ENCODE measurements around the gene TPH1.

DNA sequence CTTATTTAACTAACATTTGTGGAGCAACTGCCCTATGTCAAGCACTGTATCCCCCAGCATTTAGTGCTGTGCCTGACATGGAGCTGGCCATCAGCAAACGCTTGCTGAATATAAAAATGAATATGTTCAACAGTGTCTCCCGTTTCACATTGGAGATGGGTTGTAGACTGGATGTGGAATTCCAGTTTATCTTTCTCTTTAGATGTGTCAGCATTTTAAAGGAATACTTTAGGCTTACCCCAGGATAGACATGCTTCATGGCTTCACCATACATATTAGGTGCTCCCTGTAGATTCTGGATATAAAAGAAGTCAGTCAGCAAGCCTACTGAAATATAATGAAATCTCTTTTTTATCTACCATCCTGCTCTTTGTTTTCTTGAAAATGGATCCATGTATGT is 21.3 kb upstream of the TPH1 start:
- TF ChIP-seq CTCF (IDR thresholded peaks at IDR 0.05) (no peak), POLR2A (IDR thresholded peaks at IDR 0.05) (no peak)

Data from esophagus squamous epithelium (tissue), 4 donors.